GM12873 (cell line): Measurements from ENCODE around the gene NME9.

Experiments used
- CTCF ChIP-seq: IDR thresholded peaks from 2 replicates; pipeline ENCODE4 v1.5.1; 2012; ENCODE audit warnings: low read depth, mild to moderate bottlenecking, moderate library complexity, low read length, control low read depth; ENCODE audit not compliant: insufficient read depth; ENCODE audit errors: missing control alignments

Gene NME9

GRCh38 chr3:138328341-138328740 lies 1.3 kb downstream of the NME9 start:
- TF ChIP-seq CTCF = no peak

- TF ChIP-seq CTCF = no peak
These were observed 1.8 kb downstream of the NME9 start for GRCh38 chr3:138327831-138328230.

- TF ChIP-seq CTCF = no peak
These were observed 2.6 kb downstream of the NME9 start for GRCh38 chr3:138326866-138327595.

- TF ChIP-seq CTCF = no peak
These were observed 3.7 kb downstream of the NME9 start for GRCh38 chr3:138325990-138326389.

GRCh38 chr3:138323971-138324370 lies 5.7 kb downstream of the NME9 start:
- no peak for TF ChIP-seq CTCF

- no peak for TF ChIP-seq CTCF
These were observed 12.0 kb downstream of the NME9 start for GRCh38 chr3:138317687-138318086.

- TF ChIP-seq CTCF = no peak
These were observed 14.9 kb downstream of the NME9 start for GRCh38 chr3:138314751-138315150.
